GM18508 (cell line): Measurements from ENCODE around the gene MYO3B.

Source experiments
- ATAC-seq: cut with Tn5 transposase; IDR thresholded peaks from one replicate; pipeline ENCODE4 v1.9.1; 2021; ENCODE audit warnings: moderate number of reproducible peaks; ENCODE audit not compliant: insufficient read depth, unreplicated experiment

MYO3B gene

DNA sequence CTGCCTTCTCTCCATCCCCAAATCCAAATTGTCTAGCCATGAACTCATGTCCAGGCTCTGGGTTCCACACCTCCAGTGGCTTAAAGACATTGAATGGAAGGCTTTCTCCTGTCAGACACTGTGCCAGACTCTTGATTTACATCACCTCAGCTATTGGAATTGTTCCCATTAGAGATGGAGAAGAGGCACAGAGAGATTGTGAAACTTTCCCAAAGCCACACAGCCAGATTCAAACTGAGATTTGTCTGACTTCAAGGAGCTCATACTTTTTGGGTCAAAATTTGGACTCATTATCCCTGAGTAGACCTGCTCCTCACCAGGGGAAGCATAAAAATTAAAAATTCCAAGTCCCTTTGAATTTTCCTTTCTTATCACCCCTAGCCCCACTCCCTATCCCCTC lies 18.9 kb upstream of the MYO3B start:
- no peak for ATAC-seq

DNA sequence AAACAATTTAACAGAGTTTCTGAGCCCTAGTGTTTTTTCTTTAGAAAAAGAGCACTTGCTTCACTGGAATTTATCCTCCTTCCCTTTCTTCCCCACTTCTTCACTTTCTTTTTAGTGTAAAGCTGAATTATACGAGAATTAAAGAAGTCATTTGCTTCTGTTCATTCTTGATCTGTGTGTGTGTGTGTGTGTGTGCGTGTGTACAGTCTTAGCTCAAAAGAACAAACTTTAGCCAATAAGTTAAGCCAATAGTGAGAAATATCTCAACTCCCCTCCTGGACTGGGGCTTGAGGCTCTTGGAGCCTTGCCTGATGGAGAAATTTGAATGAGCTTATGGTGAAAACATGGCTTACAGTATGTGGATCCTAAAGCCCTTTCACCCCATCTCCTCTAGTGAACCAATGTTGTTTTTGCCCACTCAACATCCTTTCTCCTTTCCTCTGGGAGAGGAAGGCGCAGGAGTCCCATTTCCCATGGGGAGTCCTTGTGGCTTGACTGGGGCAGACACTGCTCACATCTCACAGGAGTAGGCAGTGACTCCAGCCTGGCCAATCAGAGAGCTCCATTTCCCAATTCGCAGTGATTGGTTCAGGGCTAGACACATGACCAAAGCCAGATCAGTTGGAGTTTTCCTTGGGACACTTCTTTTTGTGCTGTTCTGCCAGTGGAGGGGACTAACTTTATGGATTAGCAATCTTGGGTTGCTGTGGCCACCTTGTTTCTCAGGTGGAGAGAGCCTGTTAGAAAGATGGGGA lies 16.3 kb upstream of the MYO3B start:
- ATAC-seq: no peak

DNA sequence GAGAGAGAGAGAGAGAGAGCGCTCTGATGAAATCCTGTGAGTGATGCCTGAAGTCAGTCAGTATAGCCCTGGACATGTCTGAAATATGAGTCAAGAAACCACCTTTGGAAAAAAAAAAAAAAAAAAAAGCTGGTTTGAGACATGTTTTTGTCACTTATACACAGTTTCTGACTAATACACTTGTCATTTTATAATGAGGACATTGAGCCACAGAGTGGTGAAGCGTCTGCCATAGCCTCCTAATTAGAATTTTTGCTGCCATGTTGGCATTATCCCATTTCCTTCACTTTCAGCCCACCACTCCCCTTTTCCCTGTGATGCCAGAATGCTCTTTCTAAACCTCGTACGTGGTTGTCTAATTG lies 15.7 kb upstream of the MYO3B start:
- no peak for ATAC-seq

DNA sequence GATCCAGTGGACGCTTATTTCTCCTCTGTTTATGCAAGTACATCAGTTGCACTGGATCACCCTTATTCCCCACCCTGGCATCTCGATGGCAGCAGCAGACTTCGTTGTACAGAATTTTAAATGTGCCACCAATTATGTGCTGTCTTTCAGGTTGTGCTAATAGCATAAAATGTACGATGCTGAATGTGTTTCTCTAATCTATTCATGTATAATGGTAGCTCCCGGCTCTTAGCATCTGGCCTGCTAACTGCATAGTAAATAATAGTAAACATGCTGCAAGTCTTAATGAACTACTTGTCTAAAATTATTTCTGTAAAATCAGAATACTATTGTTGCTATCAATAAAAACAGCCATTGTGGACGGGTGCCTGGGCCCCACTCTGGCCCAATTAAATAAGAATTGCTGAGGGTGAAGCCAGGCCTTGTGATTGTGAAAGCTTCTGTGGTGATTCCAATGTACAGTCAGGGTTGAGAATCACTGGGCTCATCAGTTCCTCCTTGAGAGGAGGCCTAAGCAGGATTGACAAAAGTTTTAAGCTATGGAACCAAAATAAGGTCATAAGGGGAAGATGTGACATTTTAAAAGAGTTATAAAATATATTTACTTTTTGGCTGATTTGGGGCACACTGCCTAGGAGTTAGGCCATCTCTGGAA lies 14.4 kb upstream of the MYO3B start:
- no peak for ATAC-seq

DNA sequence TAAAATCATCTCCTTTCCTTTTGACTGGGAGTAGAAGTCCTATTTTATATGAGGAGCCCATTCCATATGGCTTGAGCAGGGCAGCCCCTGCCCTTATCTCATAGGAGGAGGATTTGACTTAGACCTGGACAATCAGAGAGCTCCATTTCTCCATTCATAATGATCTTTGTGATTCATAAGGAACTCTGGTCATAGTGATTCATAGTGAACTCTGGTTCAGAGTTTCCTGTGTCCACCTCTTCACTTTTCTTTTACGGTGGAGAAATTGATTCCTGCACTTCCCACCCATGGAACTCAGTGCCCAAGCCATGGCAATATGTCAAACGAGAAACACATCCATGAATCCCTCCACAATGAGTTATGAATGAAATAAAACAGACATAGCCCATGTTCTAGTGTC lies 12.8 kb upstream of the MYO3B start:
- no peak for ATAC-seq

DNA sequence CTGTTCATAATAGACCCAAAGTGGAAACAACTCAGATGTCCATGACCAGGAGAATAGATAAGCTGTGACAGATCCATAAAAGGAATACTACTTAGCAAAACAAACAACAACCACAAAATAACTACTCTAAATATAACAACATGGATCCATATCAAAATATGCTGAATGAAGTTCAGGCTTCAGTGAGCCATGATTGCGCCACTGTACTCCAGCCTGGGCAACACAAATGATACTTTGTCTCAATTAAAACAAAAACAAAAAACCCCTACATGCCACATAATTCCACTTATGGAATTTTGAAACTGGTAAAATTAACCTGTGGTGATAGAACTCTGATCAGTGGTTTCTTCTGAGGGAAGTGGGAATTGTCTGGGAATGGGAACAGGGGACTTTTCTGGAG lies 11.2 kb upstream of the MYO3B start:
- ATAC-seq: no peak

DNA sequence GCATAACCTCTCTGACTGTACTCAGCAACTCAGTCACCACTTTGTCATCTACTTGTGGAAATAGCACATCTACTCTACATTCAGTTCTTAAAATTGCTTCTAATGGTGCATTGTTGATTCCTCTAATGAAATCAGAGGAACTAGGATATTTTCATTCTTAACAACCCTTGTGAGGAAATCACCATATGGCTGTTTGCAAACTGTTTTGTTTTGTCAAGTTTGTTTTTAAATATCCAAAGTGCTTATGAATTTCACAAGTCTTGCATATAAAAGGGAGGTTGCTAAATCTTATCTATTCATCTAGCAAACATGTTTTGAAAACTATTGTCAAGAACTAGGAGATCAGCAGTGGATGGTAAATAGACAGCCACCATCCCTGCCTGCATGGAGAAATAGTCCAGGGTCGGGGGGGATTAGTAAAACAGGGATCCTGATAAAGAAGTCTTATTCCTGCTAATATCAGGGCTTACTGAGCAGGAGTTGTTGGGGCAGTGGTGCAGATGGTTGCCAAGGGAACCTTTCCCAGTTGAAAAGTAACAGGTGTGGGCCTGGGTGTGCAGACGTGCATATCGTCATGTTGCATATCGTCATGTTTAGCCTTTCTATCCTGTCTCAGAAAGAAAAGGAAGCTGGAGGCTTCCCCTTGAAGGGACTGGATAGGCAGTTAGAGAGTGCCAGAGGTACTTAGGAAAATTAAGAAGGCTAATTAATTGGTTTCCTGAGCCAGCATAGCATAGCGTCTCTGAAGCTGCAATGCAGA lies 7.5 kb upstream of the MYO3B start:
- no peak for ATAC-seq

DNA sequence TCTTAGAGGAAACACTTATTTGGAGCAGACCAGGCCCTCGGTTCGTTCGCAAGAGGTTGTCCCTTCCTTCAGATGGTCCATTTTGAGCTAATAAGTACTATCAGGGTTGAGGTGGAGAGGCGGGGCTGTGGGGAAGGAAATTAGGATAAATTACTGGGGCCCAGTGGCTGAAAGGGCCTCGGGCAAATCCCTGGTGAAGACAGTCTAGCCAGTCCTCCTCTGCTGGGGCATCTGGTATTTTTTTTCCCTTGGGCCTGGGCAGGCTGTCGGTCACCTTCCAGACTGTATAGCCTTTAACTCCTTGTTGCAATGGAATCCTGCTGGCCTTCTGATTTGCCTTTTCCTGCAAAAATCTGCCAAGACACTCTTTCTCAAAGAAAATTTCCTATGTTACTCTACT lies 1.7 kb upstream of the MYO3B start:
- no peak for ATAC-seq

DNA sequence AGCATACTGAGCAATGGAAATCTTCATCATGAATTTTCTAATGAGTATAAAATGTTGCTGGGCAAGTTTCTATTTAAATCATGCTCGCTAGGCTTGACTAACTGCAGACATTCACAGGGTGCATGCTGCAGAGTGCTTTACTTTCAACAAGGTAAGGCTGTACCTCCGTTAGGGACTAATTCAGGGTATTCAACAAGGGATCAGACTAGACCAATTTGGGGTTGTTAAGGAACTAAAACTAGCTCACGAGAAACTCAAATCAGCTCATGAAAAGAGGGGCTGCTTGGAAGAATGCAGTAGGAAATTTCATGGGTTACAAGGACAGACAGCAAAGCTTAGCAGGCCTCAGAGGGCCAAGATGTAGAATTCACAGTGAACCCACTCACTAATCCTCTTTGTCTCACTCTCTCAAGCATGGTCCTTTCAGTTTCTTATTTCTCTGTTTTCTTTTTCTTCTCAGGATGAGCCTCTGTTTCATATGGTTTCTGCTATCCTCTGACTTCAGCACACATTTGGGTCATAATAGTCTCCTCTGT lies 2.2 kb downstream of the MYO3B start:
- peak; percentile 72 for ATAC-seq

DNA sequence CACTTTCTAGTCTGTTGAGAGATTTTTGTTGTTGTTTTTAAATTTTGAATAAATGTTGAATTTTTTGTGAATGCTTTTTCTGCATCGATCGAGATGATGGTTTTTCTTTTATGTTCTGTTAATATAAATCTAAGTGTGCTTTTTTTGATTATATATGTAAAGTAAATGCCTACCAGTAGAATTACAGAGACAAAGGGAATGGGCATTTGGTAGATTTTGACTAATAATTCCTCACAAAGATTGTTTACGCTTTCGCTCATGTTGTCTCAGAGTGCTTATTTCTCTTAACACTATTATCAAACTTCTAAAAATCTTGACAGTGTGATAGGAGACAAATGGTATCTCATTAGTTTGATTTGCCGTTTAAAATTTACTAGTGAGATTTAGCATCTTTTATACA lies 3.7 kb downstream of the MYO3B start:
- ATAC-seq: no peak

DNA sequence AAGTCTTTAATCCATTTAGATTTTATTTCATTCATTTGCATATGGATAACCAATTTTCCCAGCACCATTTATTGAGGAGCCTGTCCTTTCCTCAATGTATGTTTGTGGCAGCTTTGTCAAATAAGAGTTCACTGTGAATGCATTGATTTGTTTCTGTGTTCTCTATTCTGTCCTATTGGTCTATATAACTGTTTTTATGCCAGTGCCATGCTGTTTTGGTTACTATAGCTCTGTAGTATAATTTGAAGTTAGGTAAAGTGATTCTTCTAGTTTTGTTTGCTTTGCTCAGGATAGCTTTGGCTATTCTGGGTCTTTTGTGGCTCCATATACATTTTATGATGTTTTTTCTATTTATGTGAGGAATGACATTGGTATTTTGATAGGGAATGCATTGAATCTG lies 7.4 kb downstream of the MYO3B start:
- no peak for ATAC-seq

DNA sequence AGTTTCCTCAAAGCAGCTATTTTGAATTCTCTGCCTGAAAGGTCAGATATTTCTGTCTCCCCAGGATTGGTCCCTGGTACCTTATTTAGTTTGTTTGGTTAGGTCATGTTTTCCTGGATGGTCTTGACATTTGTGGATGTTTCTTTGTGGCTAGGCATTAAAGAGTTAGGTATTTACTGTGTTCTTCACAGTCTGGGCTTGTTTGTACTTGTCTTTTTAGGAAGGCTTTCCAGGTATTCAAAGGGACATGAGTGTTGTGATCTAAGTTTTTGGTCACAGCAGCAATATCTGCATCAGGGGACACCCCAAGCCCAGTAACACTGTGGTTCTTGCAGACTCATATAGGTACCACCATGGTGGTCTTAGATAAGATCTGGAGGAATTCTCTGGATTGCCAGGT lies 11.8 kb downstream of the MYO3B start:
- no peak for ATAC-seq

DNA sequence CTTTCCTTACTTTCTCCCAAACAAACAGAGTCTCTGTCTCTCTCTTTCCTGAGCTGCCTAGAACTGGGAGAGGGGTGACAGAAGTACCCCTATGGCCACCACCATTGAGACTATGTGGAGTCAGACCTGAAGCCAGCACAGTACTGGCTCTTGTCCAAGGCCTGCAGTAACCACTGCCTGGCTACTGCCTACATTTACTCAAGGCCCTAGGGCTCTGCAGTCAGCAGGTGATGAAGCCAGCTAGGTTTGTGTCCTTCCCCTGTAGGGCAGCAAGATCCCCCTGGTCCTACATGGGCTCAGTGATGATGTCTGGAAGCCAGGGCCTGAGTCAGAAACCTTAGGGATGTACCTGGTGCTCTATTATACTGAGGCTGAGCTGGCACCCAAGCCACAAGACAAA lies 12.2 kb downstream of the MYO3B start:
- ATAC-seq: no peak

DNA sequence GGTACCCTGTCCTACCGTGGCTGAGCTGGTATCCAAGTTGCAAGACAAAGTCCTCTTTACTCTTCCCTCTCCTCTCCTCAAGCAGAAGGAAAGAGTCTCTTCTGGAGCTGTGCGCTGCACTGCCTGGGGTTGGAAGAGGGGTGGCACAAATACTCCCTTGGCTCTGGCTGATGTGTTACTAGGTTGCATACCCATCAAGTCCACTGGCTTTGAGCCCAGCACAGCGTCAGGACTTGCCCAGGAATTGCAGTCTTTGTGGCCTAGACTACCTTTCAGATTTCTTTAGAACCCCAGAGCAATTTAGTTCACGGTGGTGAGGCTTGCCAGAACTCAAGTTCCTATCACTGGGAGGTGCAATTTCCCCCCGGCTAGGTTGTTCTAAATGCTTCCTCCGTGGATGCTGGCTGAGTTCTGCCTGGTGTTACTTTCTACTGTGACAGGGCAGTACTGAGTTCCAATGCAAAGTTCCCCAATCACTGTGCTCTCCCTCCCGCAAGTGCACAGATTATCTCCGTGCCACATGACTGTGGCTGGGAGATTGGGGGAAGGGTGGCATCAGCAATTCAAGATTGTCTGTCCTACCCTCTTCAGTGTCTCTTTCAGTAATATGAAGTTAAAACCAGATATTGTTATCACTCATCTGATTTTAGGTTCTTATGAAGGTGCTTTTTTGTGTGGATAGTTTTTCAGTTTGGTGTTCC lies 13.4 kb downstream of the MYO3B start:
- ATAC-seq: no peak

DNA sequence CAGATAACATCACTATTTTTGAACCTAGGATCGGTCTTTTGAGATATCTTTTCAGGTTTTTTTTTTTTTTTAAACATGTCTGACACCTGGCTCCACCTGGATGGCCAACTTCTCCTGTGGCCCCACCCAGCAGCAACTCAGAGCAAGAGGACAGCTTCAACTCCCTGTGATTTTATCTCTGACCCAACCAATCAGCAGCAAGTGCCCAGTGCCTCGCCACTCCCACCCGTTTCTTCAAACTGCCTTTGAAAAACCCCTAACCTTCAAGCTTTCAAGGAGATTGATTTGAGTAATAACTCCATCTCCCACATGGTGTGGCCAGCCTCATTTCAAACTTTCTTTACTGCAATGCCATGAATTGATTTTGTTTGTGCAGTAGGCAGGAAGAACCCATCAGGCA lies 19.0 kb downstream of the MYO3B start:
- ATAC-seq: no peak

DNA sequence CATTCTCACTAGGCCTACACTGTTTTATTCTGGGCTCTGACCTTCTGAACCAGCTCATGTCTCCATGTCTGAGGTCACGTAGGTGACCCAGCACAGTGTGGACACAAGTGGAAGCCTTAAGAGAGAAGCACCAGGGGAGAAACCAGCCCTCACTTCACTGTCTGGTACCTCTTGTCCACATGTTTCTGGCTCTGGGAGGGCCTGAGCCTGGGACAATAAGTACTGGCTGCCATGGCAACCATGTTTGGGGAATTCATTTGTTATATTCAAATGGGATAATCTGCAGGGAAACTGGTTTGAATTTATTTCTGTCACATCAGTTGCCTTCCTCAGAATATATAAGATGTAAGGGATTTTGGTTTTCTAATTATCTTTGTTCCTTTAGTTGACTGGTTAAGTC lies 23.3 kb downstream of the MYO3B start:
- ATAC-seq: no peak

DNA sequence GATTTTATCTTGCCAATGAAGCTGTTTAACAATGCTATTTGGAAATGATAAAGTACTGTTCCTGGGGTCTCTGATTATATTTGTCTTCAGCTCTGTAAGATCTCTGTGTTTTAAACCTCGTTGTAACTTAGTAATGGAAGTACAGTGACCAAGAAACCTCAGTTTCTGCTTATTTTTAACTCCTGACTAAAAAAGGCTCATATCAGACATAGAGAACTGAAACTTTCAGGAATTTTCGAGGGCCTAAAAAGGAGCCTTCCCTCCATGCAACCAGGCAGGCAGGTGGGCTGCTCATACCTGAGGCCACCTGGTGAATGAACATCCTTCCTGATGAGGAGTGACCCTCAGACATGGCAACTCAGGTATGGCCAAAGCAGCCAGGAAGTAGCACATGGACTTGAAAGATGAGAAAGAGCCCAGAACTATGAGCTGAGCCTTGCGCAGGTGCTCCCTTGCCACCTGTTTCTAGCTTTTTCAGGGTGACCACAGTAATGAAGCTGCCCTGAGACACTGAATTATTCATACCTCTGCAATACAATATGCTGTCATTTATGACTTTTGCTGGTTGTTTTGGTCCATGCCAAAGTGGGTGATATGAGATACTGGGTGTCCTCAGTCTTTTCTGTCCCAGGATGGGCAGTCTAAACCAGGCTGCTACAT lies 23.9 kb downstream of the MYO3B start:
- ATAC-seq: no peak

DNA sequence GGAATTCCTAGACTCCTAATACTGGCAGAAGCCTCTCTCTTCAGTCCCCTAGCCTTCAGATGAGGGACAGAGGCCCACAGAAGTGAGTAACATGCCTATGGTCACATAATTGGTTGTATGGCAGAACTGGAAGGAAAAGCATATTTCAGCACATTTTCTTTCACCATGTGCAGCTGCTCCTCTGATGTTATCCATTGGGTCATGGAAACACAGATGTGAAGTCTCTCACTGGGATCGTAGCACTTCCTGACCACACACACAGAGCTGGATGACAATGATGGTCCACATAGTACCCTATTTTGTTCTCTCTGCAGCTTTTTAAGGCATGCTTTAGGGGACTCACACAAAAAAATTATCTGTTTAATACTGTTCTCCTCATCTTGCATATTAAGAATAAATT lies 24.5 kb downstream of the MYO3B start:
- no peak for ATAC-seq

DNA sequence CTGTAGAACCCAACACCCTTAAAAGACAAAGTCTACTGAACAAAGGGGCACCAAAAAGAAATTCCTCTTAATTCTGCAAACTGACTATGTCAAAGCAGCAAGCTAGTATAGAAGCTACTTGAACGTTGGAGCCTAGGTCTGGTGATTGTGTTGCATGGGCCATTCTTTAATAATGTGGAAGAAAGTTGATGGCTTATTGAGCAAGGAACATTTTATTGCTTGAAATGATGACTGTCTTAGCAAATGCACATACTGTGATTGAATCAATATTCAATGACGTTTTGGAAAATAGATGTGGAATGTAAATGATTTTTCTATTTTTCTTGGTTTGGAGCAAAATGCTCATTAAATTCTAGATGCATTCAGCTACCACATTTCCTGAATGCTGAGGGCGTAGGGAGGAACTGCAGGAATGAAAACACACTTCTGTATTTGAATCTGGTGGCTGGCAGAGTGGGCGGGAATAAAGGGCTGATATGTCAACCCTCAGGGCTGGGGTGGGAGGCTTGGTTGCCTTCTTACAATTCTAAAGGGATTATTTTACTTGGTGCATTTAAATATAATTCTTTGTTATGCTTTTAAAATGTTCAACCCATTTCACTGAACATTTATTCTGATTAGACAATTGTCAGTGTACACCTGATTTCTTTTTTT lies 26.5 kb downstream of the MYO3B start:
- ATAC-seq: no peak

DNA sequence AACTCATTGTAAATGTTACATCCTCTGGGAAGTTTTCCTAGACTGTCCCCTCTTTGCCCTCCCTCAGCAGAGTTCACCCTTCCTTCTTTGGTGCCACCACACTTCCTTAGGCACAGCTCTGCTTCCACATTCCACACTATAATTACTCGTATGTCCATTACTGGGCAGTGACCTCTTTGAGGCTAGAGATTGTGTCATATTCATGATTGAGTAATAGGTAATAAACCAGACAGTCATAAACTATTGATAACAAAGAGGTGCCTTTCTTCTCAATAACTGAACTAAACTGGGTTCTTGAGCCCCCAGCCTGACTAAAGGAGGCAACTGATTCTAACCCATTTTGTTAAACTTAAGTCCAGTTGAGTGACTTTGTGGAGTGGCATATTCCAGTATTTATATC lies 28.3 kb downstream of the MYO3B start:
- ATAC-seq: no peak
